Amniotic stem cell (primary cell): ENCODE results near the gene MAJIN.

Experiments
- DNase-seq: peaks from one replicate; lab custom pipeline; 2025; lab: John Stamatoyannopoulos, UW

MAJIN gene

DNA sequence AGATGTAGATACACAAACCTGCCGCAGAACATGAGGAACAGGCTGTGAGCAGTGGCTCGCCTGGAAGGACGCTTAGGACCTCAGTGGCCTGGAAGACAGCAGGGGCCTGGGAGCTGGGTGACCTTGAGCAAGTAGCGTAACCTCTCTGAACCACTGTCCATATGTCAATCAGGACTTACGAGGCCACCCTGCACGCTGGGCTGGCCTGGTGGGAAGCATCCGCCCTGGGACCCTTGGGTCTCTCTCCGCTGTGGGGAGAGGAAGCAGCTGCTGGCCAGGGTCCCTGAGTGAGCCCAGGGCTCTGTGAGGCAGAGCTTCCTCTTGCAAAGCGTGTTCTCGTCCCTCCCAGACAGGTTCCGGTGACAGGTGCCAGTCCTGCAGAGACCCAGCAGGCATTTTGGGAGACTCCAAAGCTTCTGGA lies 79.5 kb downstream of the MAJIN start:
- no peak for DNase-seq

DNA sequence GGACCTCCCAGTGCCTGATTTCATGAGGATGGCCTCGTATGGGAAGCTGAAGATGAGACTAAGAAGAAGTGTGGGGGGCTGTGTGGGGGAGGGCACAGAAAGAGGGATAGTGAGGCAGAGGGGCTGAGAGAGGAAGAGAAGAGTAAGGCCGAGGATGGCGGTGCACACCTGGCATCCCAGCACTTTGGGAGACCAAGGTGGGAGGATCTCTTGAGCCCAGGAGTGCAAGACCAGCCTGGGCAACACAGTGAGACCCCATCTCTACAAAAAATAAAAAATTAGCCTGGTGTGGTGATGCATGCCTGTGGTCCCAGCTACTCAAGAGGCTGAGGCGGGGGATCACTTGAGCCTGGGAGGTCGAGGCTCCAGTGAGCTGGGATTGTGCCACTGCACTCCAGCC lies 80.0 kb downstream of the MAJIN start:
- no peak for DNase-seq

DNA sequence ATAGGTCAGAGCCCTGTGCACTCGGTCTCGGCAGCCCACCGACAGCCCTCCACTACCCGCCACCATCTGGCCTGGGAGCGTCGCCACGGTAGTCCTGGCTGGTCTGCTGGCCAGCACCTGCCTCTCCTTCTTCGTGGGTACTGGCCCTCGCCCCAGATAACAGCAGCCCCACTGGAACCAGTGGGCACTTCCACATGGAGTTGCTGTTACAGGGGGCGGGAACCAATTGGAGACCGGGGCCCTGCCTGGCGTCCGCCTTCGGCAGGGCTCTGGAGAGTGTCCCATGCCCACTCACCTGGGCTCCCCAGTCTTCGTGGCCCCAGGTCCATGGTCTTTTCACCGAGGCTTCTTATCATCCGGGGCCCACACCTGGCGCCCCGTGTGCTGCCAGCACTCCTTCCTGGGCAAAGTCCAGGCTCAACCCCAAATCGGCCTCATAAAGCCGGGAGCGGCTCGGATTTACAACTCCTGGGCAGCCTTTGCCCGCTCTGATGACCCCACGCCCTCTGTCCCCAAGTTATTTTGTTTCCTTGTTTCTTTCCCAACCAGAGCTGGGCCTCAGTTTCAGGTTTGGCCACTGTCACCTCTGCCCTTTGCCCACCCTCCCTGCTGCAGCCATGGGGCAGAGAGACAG lies 80.6 kb downstream of the MAJIN start:
- no peak for DNase-seq

DNA sequence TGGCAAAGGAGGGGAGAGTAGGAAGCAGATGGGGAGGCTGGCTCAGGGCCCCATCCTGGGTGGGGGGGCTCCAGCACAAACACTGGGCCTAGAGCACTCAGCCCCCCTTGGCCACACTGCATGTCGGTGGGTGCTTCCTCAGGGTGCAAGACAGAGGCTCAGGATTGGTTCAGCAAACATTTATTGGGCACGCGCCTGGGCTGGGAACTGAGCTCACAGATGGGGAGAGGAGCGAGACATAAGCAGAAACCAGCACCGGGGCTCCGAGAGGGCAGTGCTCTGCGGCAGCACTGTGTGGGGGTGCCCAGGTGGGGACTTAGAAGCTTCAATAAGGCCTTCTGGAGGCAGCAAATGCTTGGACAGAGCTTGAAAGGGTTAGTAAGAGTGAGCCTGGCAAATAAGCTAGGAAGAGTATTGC lies 81.4 kb downstream of the MAJIN start:
- no peak for DNase-seq

DNA sequence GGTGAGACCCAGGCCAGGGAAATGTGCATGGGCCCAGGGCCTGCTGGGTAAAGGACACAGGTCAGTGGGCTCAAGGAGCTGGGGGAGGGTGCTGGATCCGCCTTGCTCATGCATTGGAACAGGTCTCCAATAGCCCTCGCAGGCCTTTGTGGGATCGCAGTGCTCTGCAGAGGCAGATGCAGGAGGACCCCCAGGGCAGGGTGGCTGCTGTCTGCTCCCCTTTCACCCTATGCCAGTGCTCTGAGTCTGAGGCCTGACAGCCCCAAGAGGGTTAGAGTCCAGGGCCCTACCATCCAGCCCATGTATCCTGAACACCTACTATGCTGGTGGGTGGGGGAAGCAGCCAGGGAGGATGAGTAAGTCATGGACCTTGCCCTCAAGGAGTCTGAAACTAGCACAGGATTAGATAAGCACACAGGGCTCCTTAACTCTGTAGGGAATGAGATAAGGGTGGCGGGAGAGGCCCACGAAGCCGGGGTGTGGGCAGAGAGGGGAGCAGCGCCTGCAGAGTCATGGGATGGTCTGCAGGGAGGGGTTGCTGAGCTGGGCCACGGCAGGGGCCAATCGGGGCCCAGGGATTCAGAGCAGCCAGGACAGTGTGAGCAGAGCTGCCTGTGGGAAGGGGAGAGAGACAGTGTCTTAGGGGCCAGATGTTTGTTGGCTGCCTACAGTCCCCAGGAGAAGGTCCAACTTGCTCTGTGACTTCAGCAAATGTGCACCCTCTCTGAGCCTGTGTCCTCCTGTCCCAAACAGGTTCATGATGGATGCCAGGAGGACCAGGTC lies 83.0 kb downstream of the MAJIN start:
- no peak for DNase-seq

DNA sequence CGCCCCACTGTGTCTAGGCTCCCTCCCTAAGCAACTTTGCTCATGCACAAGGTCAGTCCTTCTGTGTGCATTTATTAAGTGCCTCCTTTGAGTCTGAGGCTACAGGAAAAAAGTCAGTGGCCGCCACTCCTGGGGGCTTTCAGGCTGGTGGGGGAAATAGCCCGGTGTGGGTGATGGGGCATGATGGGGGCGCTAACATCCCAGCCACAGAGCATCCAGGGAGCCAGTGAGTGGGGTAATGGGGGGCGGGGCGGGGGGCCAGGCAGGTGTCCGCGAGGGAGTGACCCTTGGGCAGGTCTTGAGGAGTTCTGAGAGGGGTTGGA lies 83.5 kb downstream of the MAJIN start:
- no peak for DNase-seq
